DOHH2 (cell line): ENCODE measurements around the gene CHKB.
"Not testable (repeated sequence)": the region's sequence is repeated elsewhere in the genome, so short reads cannot be mapped to it uniquely, and the experiment has no call there.

Experiments used
- CTCF ChIP-seq: fragments of 200-600 bp; sonication (generic); IDR thresholded peaks from one replicate; pipeline ENCODE4 v1.5.1; 2014; ENCODE audit warnings: antibody characterized with exemption, mild to moderate bottlenecking, low read depth, low read length; ENCODE audit not compliant: poor library complexity, severe bottlenecking
- EZH2phosphoT487 ChIP-seq: fragments of 200-600 bp; sonication (generic); IDR thresholded peaks from 2 replicates; pipeline ENCODE4 v1.6.1; 2017; ENCODE audit warnings: borderline replicate concordance, mild to moderate bottlenecking, antibody characterized with exemption, low read length, moderate library complexity, mixed read lengths

- not testable (repeated sequence) for TF ChIP-seq CTCF, EZH2phosphoT487
Observed at GRCh38 chr22:50533856-50534711, 48.6 kb downstream of the CHKB start.
